IPS DF 6.9 (cell line): ENCODE measurements around the gene COL15A1.

Source experiments
- DNase-seq: peaks from one replicate; pipeline ENCODE4 v3.0.0-alpha.2; 2013; ENCODE audit warnings: low read depth, low spot score
- H3K27ac ChIP-seq: one replicate; pipeline ENCODE4 v1.5.1; 2013; ENCODE audit warnings: low read length, control low read depth
- H3K27me3 ChIP-seq: 2 replicates; pipeline ENCODE4 v1.6.1; 2013; ENCODE audit warnings: mild to moderate bottlenecking, low read length; ENCODE audit not compliant: control insufficient read depth, insufficient read depth
- H3K36me3 ChIP-seq: 2 replicates; pipeline ENCODE4 v1.6.1; 2013; ENCODE audit warnings: low read length; ENCODE audit not compliant: control insufficient read depth, insufficient read depth
- H3K4me1 ChIP-seq: 2 replicates; pipeline ENCODE4 v1.6.1; 2013; ENCODE audit warnings: low read length; ENCODE audit not compliant: control insufficient read depth, insufficient read depth
- H3K4me3 ChIP-seq: 2 replicates; pipeline ENCODE4 v1.5.1; 2013; ENCODE audit warnings: mild to moderate bottlenecking, low read length
- H3K9me3 ChIP-seq: 2 replicates; pipeline ENCODE4 v1.6.1; 2013; ENCODE audit warnings: low read length, inconsistent platforms; ENCODE audit not compliant: control insufficient read depth, insufficient read depth
- WGBS: extraction: QIAGEN DNeasy Blood & Tissue Kit; methylation state at CpG from one replicate; pipeline ENCODE4 v1.1.7; 2013; ENCODE audit warnings: mixed read lengths, missing lambda C conversion rate; ENCODE audit not compliant: insufficient read length, insufficient coverage; 5-methylcytosine and 5-hydroxymethylcytosine counted together

The COL15A1 gene

GRCh38 chr9:98977246-98977714 is 33.6 kb downstream of the COL15A1 start:
- Histone ChIP-seq H3K9me3 (no peaks in the 10 kb centered on the region), H3K27me3 (peaks cover 5% of the 10 kb centered on the region; the same call in 1 of the 2 replicates), H3K4me1 (peaks cover 4% of the 10 kb centered on the region; the same call in 1 of the 2 replicates), H3K27ac (no peak overlapping the region), H3K36me3 (no peaks in the 10 kb centered on the region), H3K4me3 (no peak overlapping the region)
- no CpG with 5 or more reads among the region's 9 CpGs for WGBS
- no peak for DNase-seq

- H3K27ac ChIP-seq: no peak overlapping the region
- H3K27me3 ChIP-seq: peaks cover 5% of the 10 kb centered on the region; the same call in 1 of the 2 replicates
- no peak for DNase-seq
- no peaks in the 10 kb centered on the region for H3K9me3 ChIP-seq
- WGBS: no CpG with 5 or more reads among the region's 3 CpGs
- peaks cover 4% of the 10 kb centered on the region; the same call in 1 of the 2 replicates for H3K4me1 ChIP-seq
- H3K36me3 ChIP-seq: no peaks in the 10 kb centered on the region
- H3K4me3 ChIP-seq: no peak overlapping the region
Observed at GRCh38 chr9:98977813-98978212, 34.1 kb downstream of the COL15A1 start.

GRCh38 chr9:98978231-98978681 is 34.5 kb downstream of the COL15A1 start:
- Histone ChIP-seq H3K27ac (no peak overlapping the region), H3K9me3 (no peaks in the 10 kb centered on the region), H3K27me3 (peaks cover 5% of the 10 kb centered on the region; the same call in 1 of the 2 replicates), H3K4me3 (no peak overlapping the region), H3K4me1 (peaks cover 4% of the 10 kb centered on the region; the same call in 1 of the 2 replicates), H3K36me3 (no peaks in the 10 kb centered on the region)
- no CpG with 5 or more reads among the region's 5 CpGs for WGBS
- no peak for DNase-seq

GRCh38 chr9:98980291-98980690 is 36.6 kb downstream of the COL15A1 start:
- Histone ChIP-seq H3K9me3 (no peaks in the 10 kb centered on the region), H3K27ac (no peak overlapping the region), H3K4me3 (no peak overlapping the region), H3K36me3 (no peaks in the 10 kb centered on the region), H3K4me1 (peaks cover under 1% of the 10 kb centered on the region; the same call in 1 of the 2 replicates), H3K27me3 (peaks cover 4% of the 10 kb centered on the region; the same call in 1 of the 2 replicates)
- no CpG with 5 or more reads among the region's 5 CpGs for WGBS
- DNase-seq: no peak

GRCh38 chr9:98983295-98984268 is 39.9 kb downstream of the COL15A1 start:
- Histone ChIP-seq H3K27me3 (no peaks in the 10 kb centered on the region), H3K9me3 (no peaks in the 10 kb centered on the region), H3K4me1 (no peaks in the 10 kb centered on the region; the same call in 1 of the 2 replicates), H3K4me3 (no peak overlapping the region), H3K27ac (no peak overlapping the region), H3K36me3 (no peaks in the 10 kb centered on the region)
- DNase-seq: no peak
- no CpG with 5 or more reads among the region's 15 CpGs for WGBS

GRCh38 chr9:98985596-98985995 is 41.9 kb downstream of the COL15A1 start:
- no CpG with 5 or more reads among the region's 22 CpGs for WGBS
- no peaks in the 10 kb centered on the region for H3K4me1 ChIP-seq
- H3K27ac ChIP-seq: no peak overlapping the region
- no peaks in the 10 kb centered on the region for H3K27me3 ChIP-seq
- no peaks in the 10 kb centered on the region for H3K9me3 ChIP-seq
- H3K36me3 ChIP-seq: no peaks in the 10 kb centered on the region
- no peak overlapping the region for H3K4me3 ChIP-seq
- DNase-seq: no peak

GRCh38 chr9:98986866-98987651 is 43.4 kb downstream of the COL15A1 start:
- no peaks in the 10 kb centered on the region for H3K27me3 ChIP-seq
- H3K27ac ChIP-seq: no peak overlapping the region
- WGBS: no CpG with 5 or more reads among the region's 18 CpGs
- DNase-seq: no peak
- H3K9me3 ChIP-seq: no peaks in the 10 kb centered on the region
- no peaks in the 10 kb centered on the region for H3K36me3 ChIP-seq
- no peaks in the 10 kb centered on the region for H3K4me1 ChIP-seq
- H3K4me3 ChIP-seq: no peak overlapping the region

GRCh38 chr9:98989036-98990000 is 45.6 kb downstream of the COL15A1 start:
- peaks cover 2% of the 10 kb centered on the region; the same call in 1 of the 2 replicates for H3K9me3 ChIP-seq
- WGBS: no CpG with 5 or more reads among the region's 13 CpGs
- no peaks in the 10 kb centered on the region for H3K36me3 ChIP-seq
- no peaks in the 10 kb centered on the region for H3K4me1 ChIP-seq
- no peak for DNase-seq
- H3K27me3 ChIP-seq: no peaks in the 10 kb centered on the region
- no peak overlapping the region for H3K4me3 ChIP-seq
- H3K27ac ChIP-seq: no peak overlapping the region

- Histone ChIP-seq H3K9me3 (peaks cover 2% of the 10 kb centered on the region; the same call in 1 of the 2 replicates), H3K4me3 (no peak overlapping the region), H3K27ac (no peak overlapping the region), H3K27me3 (no peaks in the 10 kb centered on the region), H3K4me1 (no peaks in the 10 kb centered on the region), H3K36me3 (no peaks in the 10 kb centered on the region)
- no CpG with 5 or more reads among the region's 8 CpGs for WGBS
- DNase-seq: no peak
Observed at GRCh38 chr9:98990181-98990870, 46.6 kb downstream of the COL15A1 start.
